GM19099 (cell line): ENCODE data around the gene RIC3.

Experiments
- POLR2A ChIP-seq: IDR thresholded peaks from 3 replicates; pipeline ENCODE4 v1.6.1; 2011; ENCODE audit warnings: low read depth; ENCODE audit not compliant: insufficient read length; ENCODE audit errors: extremely low read depth

RIC3 gene

GRCh38 chr11:8099291-8099899 lies 69.4 kb downstream of the RIC3 start:
- no peak for TF ChIP-seq POLR2A

- no peak for TF ChIP-seq POLR2A
These were observed 69.9 kb downstream of the RIC3 start for GRCh38 chr11:8098879-8099278.

- TF ChIP-seq POLR2A, result no peak
These were observed 70.5 kb downstream of the RIC3 start for GRCh38 chr11:8098361-8098760.

GRCh38 chr11:8097926-8098325 lies 70.9 kb downstream of the RIC3 start:
- no peak for TF ChIP-seq POLR2A

GRCh38 chr11:8097468-8097867 lies 71.4 kb downstream of the RIC3 start:
- TF ChIP-seq POLR2A, result no peak

GRCh38 chr11:8097062-8097461 lies 71.8 kb downstream of the RIC3 start:
- no peak for TF ChIP-seq POLR2A

GRCh38 chr11:8096575-8096974 lies 72.2 kb downstream of the RIC3 start:
- no peak for TF ChIP-seq POLR2A

GRCh38 chr11:8095806-8096522 lies 72.9 kb downstream of the RIC3 start:
- TF ChIP-seq POLR2A, result no peak

GRCh38 chr11:8095371-8095770 lies 73.5 kb downstream of the RIC3 start:
- no peak for TF ChIP-seq POLR2A

GRCh38 chr11:8094656-8095055 lies 74.2 kb downstream of the RIC3 start:
- no peak for TF ChIP-seq POLR2A

GRCh38 chr11:8093931-8094575 lies 74.8 kb downstream of the RIC3 start:
- no peak for TF ChIP-seq POLR2A

GRCh38 chr11:8092587-8093424 lies 76.0 kb downstream of the RIC3 start:
- TF ChIP-seq POLR2A, result no peak

GRCh38 chr11:8091721-8092120 lies 77.1 kb downstream of the RIC3 start:
- TF ChIP-seq POLR2A, result no peak

GRCh38 chr11:8090756-8091155 lies 78.1 kb downstream of the RIC3 start:
- TF ChIP-seq POLR2A, result no peak

- no peak for TF ChIP-seq POLR2A
These were observed 78.9 kb downstream of the RIC3 start for GRCh38 chr11:8089791-8090510.
